Neural cell (in vitro differentiated cells): ENCODE results near the gene ARHGDIG. TPM values are rescaled to one million over a fixed set of nuclear protein-coding genes. Genes with fewer than 3 reads are reported as not detected.
A peak's percentile ranks its signal among the peaks of the same experiment; 100 is the strongest.

Source experiments
- H2AFZ ChIP-seq: fragments of 200-600, 300-800 bp; sonication (generic), shearing (Covaris generic); 2 replicates; pipeline ENCODE4 v1.6.0; 2014; ENCODE audit warnings: low read depth, mild to moderate bottlenecking, antibody characterized with exemption, low read length, moderate library complexity
- H3F3A ChIP-seq: fragments of 200-600 bp; shearing (Covaris generic); 2 replicates; pipeline ENCODE4 v1.6.1; 2016; ENCODE audit warnings: mild to moderate bottlenecking, moderate library complexity, mixed read lengths, antibody characterized with exemption, low read length; ENCODE audit not compliant: insufficient read depth, poor library complexity, severe bottlenecking
- H3K27ac ChIP-seq: fragments of 200-600, 300-800 bp; sonication (generic), shearing (Covaris generic); 2 replicates; pipeline ENCODE4 v1.5.1; 2014; ENCODE audit warnings: mild to moderate bottlenecking, low read length, moderate library complexity
- H3K27me3 ChIP-seq: fragments of 300-800, 200-600 bp; sonication (generic), shearing (Covaris generic); 2 replicates; pipeline ENCODE4 v1.6.0; 2014; ENCODE audit warnings: mild to moderate bottlenecking, low read depth, low read length, moderate library complexity; ENCODE audit not compliant: insufficient read depth
- H3K36me3 ChIP-seq: fragments of 300-800, 200-600 bp; sonication (generic), shearing (Covaris generic); 2 replicates; pipeline ENCODE4 v1.5.1; 2014; ENCODE audit warnings: mild to moderate bottlenecking, antibody characterized with exemption, low read length, moderate library complexity; ENCODE audit not compliant: insufficient read depth
- H3K4me2 ChIP-seq: fragments of 300-800, 200-600 bp; sonication (generic), shearing (Covaris generic); 2 replicates; pipeline ENCODE4 v1.6.0; 2014; ENCODE audit warnings: mild to moderate bottlenecking, low read length
- H3K4me3 ChIP-seq: fragments of 300-800, 200-600 bp; sonication (generic), shearing (Covaris generic); 2 replicates; pipeline ENCODE4 v1.5.1; 2014; ENCODE audit warnings: mild to moderate bottlenecking, low read length, moderate library complexity
- H3K79me2 ChIP-seq: fragments of 200-600 bp; shearing (Covaris generic); replicated peaks from 2 replicates; pipeline ENCODE4 v1.6.0; 2014; ENCODE audit warnings: mild to moderate bottlenecking, low read length, moderate library complexity; ENCODE audit not compliant: insufficient read depth
- H3K9ac ChIP-seq: fragments of 300-800, 200-600 bp; sonication (generic), shearing (Covaris generic); 2 replicates; pipeline ENCODE4 v1.6.1; 2016; ENCODE audit warnings: mild to moderate bottlenecking, low read length, mixed read lengths
- H3K9me2 ChIP-seq: fragments of 200-600 bp; shearing (Covaris generic); 2 replicates; pipeline ENCODE4 v1.6.1; 2016; ENCODE audit warnings: mild to moderate bottlenecking, low read length, mixed read lengths; ENCODE audit not compliant: insufficient read depth
- H3K9me3 ChIP-seq: fragments of 200-600, 300-800 bp; sonication (generic), shearing (Covaris generic); 2 replicates; pipeline ENCODE4 v1.6.1; 2016; ENCODE audit warnings: mild to moderate bottlenecking, mixed run types, low read length, moderate library complexity, mixed read lengths
- H4K20me1 ChIP-seq: fragments of 200-600 bp; shearing (Covaris generic); 2 replicates; pipeline ENCODE4 v1.6.1; 2016; ENCODE audit warnings: mild to moderate bottlenecking, mixed run types; ENCODE audit not compliant: insufficient read depth
- EP300 ChIP-seq: fragments of 450-650 bp; conservative IDR thresholded peaks from 2 replicates; pipeline ENCODE4 v1.6.1; 2014; ENCODE audit warnings: antibody characterized with exemption, mild to moderate bottlenecking, moderate library complexity; ENCODE audit not compliant: poor library complexity, severe bottlenecking
- EZH2 ChIP-seq: fragments of 200-600, 300-800 bp; shearing (Covaris generic), sonication (generic); IDR thresholded peaks from 2 replicates; pipeline ENCODE4 v1.6.1; 2014; ENCODE audit warnings: antibody characterized with exemption, low read length, borderline replicate concordance, mild to moderate bottlenecking; ENCODE audit not compliant: insufficient read depth, poor library complexity, severe bottlenecking
- MXI1 ChIP-seq: fragments of 450-650 bp; conservative IDR thresholded peaks from 2 replicates; pipeline ENCODE4 v1.6.1; 2014; ENCODE audit warnings: antibody characterized with exemption, mild to moderate bottlenecking; ENCODE audit not compliant: poor library complexity, severe bottlenecking
- POLR2AphosphoS5 ChIP-seq: IDR thresholded peaks from 2 replicates; pipeline ENCODE4 v1.6.1; 2012
- RAD21 ChIP-seq: fragments of 450-650 bp; conservative IDR thresholded peaks from 2 replicates; pipeline ENCODE4 v1.6.1; 2014; ENCODE audit warnings: antibody characterized with exemption, mild to moderate bottlenecking, moderate library complexity
- REST ChIP-seq: IDR thresholded peaks from 2 replicates; pipeline ENCODE4 v1.6.1; 2012; ENCODE audit warnings: borderline replicate concordance
- SMC3 ChIP-seq: fragments of 450-650 bp; conservative IDR thresholded peaks from 2 replicates; pipeline ENCODE4 v1.6.1; 2014; ENCODE audit warnings: antibody characterized with exemption, mild to moderate bottlenecking, moderate library complexity; ENCODE audit not compliant: poor library complexity
- TAF1 ChIP-seq: IDR thresholded peaks from 2 replicates; pipeline ENCODE4 v1.6.1; 2012; ENCODE audit warnings: low read depth
- polyA plus RNA-seq: library from polyadenylated mRNA; depleted of rRNA; stranded (reverse); fragments of >200 nt; gene quantifications from 2 replicates; pipeline ENCODE4 v1.2.3, GENCODE V29; 2014
- TF ChIP-seq, protein P1 (sequence below): fragments of 450-650 bp; IDR thresholded peaks from 2 replicates; pipeline ENCODE4 v1.5.1; 2014; ENCODE audit warnings: antibody characterized with exemption, mild to moderate bottlenecking, moderate library complexity; ENCODE audit not compliant: poor library complexity, severe bottlenecking

The ARHGDIG gene
- polyA plus RNA-seq, 1 donor from 2014 or later, result 176 TPM

GRCh38 chr16:279531-279930 lies 860 bp upstream of the ARHGDIG start:
- Histone ChIP-seq H3F3A (no peaks in the 10 kb centered on the region), H3K9me3 (no peaks in the 10 kb centered on the region), H3K4me3 (peak overlapping the region; percentile 65), H3K27ac (no peak overlapping the region), H3K79me2 (no peaks in the 10 kb centered on the region), H3K27me3 (peaks cover 29% of the 10 kb centered on the region), H4K20me1 (no peaks in the 10 kb centered on the region), H3K36me3 (no peaks in the 10 kb centered on the region), H3K9ac (no peak overlapping the region), H3K9me2 (no peaks in the 10 kb centered on the region), H2AFZ (no peak overlapping the region), H3K4me2 (no peak overlapping the region)
- TF ChIP-seq REST (no peak), SMC3 (no peak), RAD21 (no peak), EP300 (no peak), MXI1 (no peak), TAF1 (no peak), POLR2AphosphoS5 (no peak), EZH2 (no peak)
- TF ChIP-seq, protein P1, sequence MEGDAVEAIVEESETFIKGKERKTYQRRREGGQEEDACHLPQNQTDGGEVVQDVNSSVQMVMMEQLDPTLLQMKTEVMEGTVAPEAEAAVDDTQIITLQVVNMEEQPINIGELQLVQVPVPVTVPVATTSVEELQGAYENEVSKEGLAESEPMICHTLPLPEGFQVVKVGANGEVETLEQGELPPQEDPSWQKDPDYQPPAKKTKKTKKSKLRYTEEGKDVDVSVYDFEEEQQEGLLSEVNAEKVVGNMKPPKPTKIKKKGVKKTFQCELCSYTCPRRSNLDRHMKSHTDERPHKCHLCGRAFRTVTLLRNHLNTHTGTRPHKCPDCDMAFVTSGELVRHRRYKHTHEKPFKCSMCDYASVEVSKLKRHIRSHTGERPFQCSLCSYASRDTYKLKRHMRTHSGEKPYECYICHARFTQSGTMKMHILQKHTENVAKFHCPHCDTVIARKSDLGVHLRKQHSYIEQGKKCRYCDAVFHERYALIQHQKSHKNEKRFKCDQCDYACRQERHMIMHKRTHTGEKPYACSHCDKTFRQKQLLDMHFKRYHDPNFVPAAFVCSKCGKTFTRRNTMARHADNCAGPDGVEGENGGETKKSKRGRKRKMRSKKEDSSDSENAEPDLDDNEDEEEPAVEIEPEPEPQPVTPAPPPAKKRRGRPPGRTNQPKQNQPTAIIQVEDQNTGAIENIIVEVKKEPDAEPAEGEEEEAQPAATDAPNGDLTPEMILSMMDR, result no peak

- peaks cover 24% of the 10 kb centered on the region for H3K27me3 ChIP-seq
- peak overlapping the region; percentile 65 for H3K4me3 ChIP-seq
- no peak overlapping the region for H3K27ac ChIP-seq
- H2AFZ ChIP-seq, result no peak overlapping the region
- no peaks in the 10 kb centered on the region for H3K9me3 ChIP-seq
- no peaks in the 10 kb centered on the region for H3K9me2 ChIP-seq
- no peaks in the 10 kb centered on the region for H3K36me3 ChIP-seq
- H4K20me1 ChIP-seq, result no peaks in the 10 kb centered on the region
- H3F3A ChIP-seq, result no peaks in the 10 kb centered on the region
- no peaks in the 10 kb centered on the region for H3K79me2 ChIP-seq
- H3K9ac ChIP-seq, result peak overlapping the region; percentile 57
- no peak for TF ChIP-seq SMC3
- no peak for TF ChIP-seq MXI1
- TF ChIP-seq EZH2, result no peak
- TF ChIP-seq, protein P1, result no peak
- no peak for TF ChIP-seq POLR2AphosphoS5
- no peak for TF ChIP-seq EP300
- no peak overlapping the region for H3K4me2 ChIP-seq
These were observed 358 bp upstream of the ARHGDIG start for GRCh38 chr16:280005-280460.
